Testis (tissue), 2 donors: ENCODE data around the gene RHOXF1.

ENCODE experiments used
- POLR2A ChIP-seq: fragments of 450-650 bp; IDR thresholded peaks from one replicate; pipeline ENCODE4 v1.6.1; 2017; ENCODE audit warnings: antibody characterized with exemption, mild to moderate bottlenecking, moderate library complexity
- TF ChIP-seq, protein P1 (sequence below), 3 experiments: fragments of 450-650 bp in 2 of 3; fragments of 200-600 bp in 1 of 3; sonication (generic) in 1 of 3; IDR thresholded peaks; one replicate each; pipeline ENCODE4 v1.5.1; 2016 to 2019; ENCODE audit warnings: antibody characterized with exemption in 3 of 3, mild to moderate bottlenecking in 2 of 3, moderate library complexity in 1 of 3

DNA sequence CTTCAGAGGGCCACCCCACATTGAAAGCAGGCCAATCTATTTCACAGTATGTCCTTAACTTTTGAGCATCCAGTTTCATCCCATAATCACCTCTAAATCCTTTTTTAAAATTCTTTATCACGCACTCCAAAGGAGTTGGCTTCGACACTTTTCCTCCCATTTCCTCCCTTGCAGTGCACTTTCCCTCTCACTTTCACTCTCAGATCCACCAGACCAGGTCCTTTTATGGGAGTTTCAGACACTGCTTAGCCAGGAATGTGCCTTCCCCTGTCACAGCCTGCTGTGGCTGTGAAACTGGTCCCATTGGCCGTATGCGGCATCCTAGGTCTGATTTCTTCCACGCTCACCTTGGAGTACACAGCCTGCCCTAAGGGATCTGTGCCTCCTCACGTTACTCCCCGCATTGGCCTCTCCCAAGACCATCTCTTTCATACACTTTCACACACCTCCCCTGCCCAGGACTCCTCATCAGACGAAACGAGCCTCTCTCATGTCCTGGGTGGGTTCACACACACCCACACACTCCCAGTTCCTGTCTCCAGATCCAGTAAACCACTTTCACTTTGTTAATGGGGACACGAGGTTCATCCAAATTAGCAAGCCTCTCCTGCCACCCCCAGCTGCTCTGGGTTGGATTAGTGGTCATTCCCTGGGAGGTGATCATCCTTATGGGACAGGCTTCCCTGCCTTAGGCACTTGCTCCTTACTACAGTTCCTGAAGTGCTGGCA, 28.3 kb downstream of the RHOXF1 start:
- TF ChIP-seq, protein P1, sequence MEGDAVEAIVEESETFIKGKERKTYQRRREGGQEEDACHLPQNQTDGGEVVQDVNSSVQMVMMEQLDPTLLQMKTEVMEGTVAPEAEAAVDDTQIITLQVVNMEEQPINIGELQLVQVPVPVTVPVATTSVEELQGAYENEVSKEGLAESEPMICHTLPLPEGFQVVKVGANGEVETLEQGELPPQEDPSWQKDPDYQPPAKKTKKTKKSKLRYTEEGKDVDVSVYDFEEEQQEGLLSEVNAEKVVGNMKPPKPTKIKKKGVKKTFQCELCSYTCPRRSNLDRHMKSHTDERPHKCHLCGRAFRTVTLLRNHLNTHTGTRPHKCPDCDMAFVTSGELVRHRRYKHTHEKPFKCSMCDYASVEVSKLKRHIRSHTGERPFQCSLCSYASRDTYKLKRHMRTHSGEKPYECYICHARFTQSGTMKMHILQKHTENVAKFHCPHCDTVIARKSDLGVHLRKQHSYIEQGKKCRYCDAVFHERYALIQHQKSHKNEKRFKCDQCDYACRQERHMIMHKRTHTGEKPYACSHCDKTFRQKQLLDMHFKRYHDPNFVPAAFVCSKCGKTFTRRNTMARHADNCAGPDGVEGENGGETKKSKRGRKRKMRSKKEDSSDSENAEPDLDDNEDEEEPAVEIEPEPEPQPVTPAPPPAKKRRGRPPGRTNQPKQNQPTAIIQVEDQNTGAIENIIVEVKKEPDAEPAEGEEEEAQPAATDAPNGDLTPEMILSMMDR (IDR thresholded peaks at IDR 0.05), result no peak
- no peak for TF ChIP-seq POLR2A
